Measurements from ENCODE around the gene FAAH. TPM values are rescaled to one million over a fixed set of nuclear protein-coding genes. Genes with fewer than 3 reads are reported as not detected.

Gene FAAH
- total and polyA plus RNA-seq, 2 of the 4 experiments (the other 2 are of a cell fraction): under 0.01 to 0.19 TPM

DNA sequence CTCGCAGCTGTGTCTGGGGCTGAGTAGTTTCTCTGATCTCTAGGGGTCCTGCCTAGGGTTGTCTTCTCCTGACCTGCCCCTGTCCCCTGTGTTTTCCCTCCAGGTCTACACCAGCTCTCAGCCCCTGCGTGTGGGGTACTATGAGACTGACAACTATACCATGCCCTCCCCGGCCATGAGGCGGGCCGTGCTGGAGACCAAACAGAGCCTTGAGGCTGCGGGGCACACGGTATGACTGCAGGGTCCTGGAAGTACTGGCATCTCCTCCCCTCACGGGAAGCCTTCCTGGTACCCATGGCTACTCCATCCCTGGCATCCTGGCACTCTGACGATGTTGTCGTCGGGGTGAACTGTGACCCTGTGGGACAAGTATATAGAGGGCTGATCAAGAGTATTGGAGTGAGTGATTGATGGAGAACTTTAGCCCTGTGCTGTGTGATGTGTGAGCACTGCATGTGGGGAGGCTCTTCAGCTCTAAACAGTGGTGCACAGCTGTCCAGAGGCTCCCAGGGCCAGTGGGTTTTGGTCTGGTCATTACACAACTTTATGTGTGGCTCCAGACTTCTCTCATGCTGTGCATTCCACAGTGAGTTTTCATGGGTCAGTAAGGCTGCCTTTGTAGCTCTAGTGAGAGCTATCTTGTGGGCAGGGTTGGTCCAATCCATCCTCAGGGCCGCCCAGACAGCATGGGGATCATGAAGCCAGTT lies 14.4 kb downstream of the FAAH start:
- in situ Hi-C loops (cut with MboI; ENCODE audit: low sequenced_read_pairs) (loop anchor here (5.0 to 25.0 kb wide), 2 partner anchors 119 to 304 kb away; partner anchors contain the start of gene EFCAB14), dilution Hi-C loops (cut with HindIII; ENCODE audit: low sequenced_read_pairs, unreplicated experiment) (no loop called here), intact Hi-C loops (cut with micrococcal nuclease) (loop anchor here (10.0 kb wide), 1 partner anchor 766 kb away; no protein-coding TSS in a partner anchor)
- Histone ChIP-seq H2AK9ac (replicated peaks; ENCODE audit: low read depth, low read length, poor library complexity) (no peak overlapping the region), H2AK5ac (ENCODE audit: low read depth, low read length) (no peak overlapping the region), H3K36me3 (ENCODE audit: control insufficient read depth, insufficient read depth, low read length) (no peaks in the 10 kb centered on the region), H4K20me1 (ENCODE audit: insufficient read depth, low read length) (no peaks in the 10 kb centered on the region), H2BK20ac (ENCODE audit: low read depth, low read length) (no peak overlapping the region), H3K9me3 (ENCODE audit: control insufficient read depth, insufficient read depth, low read length) (no peaks in the 10 kb centered on the region), H3K9ac (ENCODE audit: low read depth, low read length) (no peak overlapping the region), H3K4me2 (ENCODE audit: low read depth, low read length) (no peak overlapping the region), H3K9me1 (ENCODE audit: insufficient read depth, low read length) (0 out of 2 replicates have a peak, but pooled peaks cover 3% of the 10 kb centered on the region), H2AFZ (replicated peaks; ENCODE audit: low read length, poor library complexity) (no peak overlapping the region), H3K4me1 (ENCODE audit: control insufficient read depth, insufficient read depth, low read length) (no peaks in the 10 kb centered on the region; the same call in 1 of the 2 replicates), H3K18ac (ENCODE audit: low read depth, low read length) (no peak overlapping the region), H2BK5ac (ENCODE audit: low read depth, low read length, poor library complexity, severe bottlenecking) (no peak overlapping the region), H3K14ac (replicated peaks; ENCODE audit: low read depth, low read length) (no peak overlapping the region), H3K4ac (ENCODE audit: low read depth, low read length) (no peak overlapping the region), H3K23ac (ENCODE audit: low read depth, low read length) (no peak overlapping the region), H3K4me3 (ENCODE audit: insufficient read depth, low read depth, low read length) (no peak overlapping the region), H4K8ac (ENCODE audit: low read depth in 2 of 2, low read length in 2 of 2) (no peak overlapping the region), H4K91ac (ENCODE audit: insufficient read depth, low read depth, low read length) (no peak overlapping the region), H2BK120ac (ENCODE audit: low read depth, low read length) (no peak overlapping the region), H3K56ac (ENCODE audit: extremely low read depth, insufficient read depth, low read length) (no peak overlapping the region), H3K27me3 (ENCODE audit: control insufficient read depth, insufficient read depth, low read length) (peaks cover 20% of the 10 kb centered on the region; the same call in 1 of the 2 replicates), H4K5ac (ENCODE audit: low read depth, low read length) (no peak overlapping the region), H3K27ac (ENCODE audit: insufficient read depth, low read length) (no peak overlapping the region), H2BK15ac (ENCODE audit: low read depth, low read length) (no peak overlapping the region), H3K79me1 (ENCODE audit: low read depth in 1 of 2, low read length in 2 of 2) (no peaks in the 10 kb centered on the region)
- POLR2A ChIA-PET (ENCODE audit: unreplicated experiment): no interaction called here
- DNase-seq (peak; percentile 39), ATAC-seq (ENCODE audit: low read depth) (peak; percentile 59)
- 81% methylated on average over 7 of the region's 12 CpGs; no CpG with 5 or more reads in 1 of the 2 experiments for WGBS, 2 experiments (ENCODE audit: extremely low coverage in 2 of 2, insufficient read length in 1 of 2)
- TF ChIP-seq CEBPB (IDR thresholded peaks at IDR 0.05; ENCODE audit: low read depth, low read length): peak; percentile 52
- TF ChIP-seq RCOR1 (IDR thresholded peaks at IDR 0.05; ENCODE audit: insufficient replicate concordance, low read length): no peak
- CTCF ChIA-PET: no interaction called here
- BruUV-seq (replicated peaks): no TSS peak
